Activated T-cell treated with anti-CD3 and anti-CD28 coated beads for 48 hours (primary cell): Measurements from ENCODE around the gene ICE2.

ENCODE experiments used
- DNase-seq: peaks from one replicate; pipeline ENCODE4 v3.0.0-alpha.2; 2020; ENCODE audit warnings: low read depth

Gene ICE2

GRCh38 chr15:60496853-60497252 is 17.9 kb upstream of the ICE2 start:
- no peak for DNase-seq

GRCh38 chr15:60494108-60494507 is 15.2 kb upstream of the ICE2 start:
- no peak for DNase-seq

GRCh38 chr15:60493166-60493565 is 14.2 kb upstream of the ICE2 start:
- DNase-seq, result no peak

GRCh38 chr15:60486742-60487141 is 7.8 kb upstream of the ICE2 start:
- no peak for DNase-seq

GRCh38 chr15:60485365-60486055 is 6.6 kb upstream of the ICE2 start:
- no peak for DNase-seq

- no peak for DNase-seq
These were observed 4.1 kb upstream of the ICE2 start for GRCh38 chr15:60483042-60483441.

- no peak for DNase-seq
These were observed 1.9 kb upstream of the ICE2 start for GRCh38 chr15:60480888-60481287.

GRCh38 chr15:60480149-60480548 is 1.2 kb upstream of the ICE2 start:
- no peak for DNase-seq

- DNase-seq, result no peak
These were observed 594 bp upstream of the ICE2 start for GRCh38 chr15:60479361-60480110.

GRCh38 chr15:60477916-60478565 is 901 bp downstream of the ICE2 start:
- no peak for DNase-seq

GRCh38 chr15:60477164-60477563 is 1.8 kb downstream of the ICE2 start:
- no peak for DNase-seq

- no peak for DNase-seq
These were observed 2.2 kb downstream of the ICE2 start for GRCh38 chr15:60476713-60477112.

GRCh38 chr15:60473135-60473534 is 5.8 kb downstream of the ICE2 start:
- no peak for DNase-seq

GRCh38 chr15:60471314-60471713 is 7.6 kb downstream of the ICE2 start:
- no peak for DNase-seq

- DNase-seq, result no peak
These were observed 8.9 kb downstream of the ICE2 start for GRCh38 chr15:60469893-60470641.

GRCh38 chr15:60464836-60465630 is 13.9 kb downstream of the ICE2 start:
- DNase-seq, result no peak

GRCh38 chr15:60462027-60462426 is 16.9 kb downstream of the ICE2 start:
- DNase-seq, result no peak

GRCh38 chr15:60460931-60461330 is 18.0 kb downstream of the ICE2 start:
- DNase-seq, result no peak

- no peak for DNase-seq
These were observed 20.2 kb downstream of the ICE2 start for GRCh38 chr15:60458721-60459120.

- DNase-seq, result no peak
These were observed 21.0 kb downstream of the ICE2 start for GRCh38 chr15:60457985-60458384.

- no peak for DNase-seq
These were observed 24.1 kb downstream of the ICE2 start for GRCh38 chr15:60454824-60455223.
